GM12873 (cell line): ENCODE results near the gene SPATA31E1.

Experiments used
- TF ChIP-seq, protein P1 (sequence below): IDR thresholded peaks from 2 replicates; pipeline ENCODE4 v1.5.1; 2012; ENCODE audit warnings: low read depth, mild to moderate bottlenecking, moderate library complexity, low read length, control low read depth; ENCODE audit not compliant: insufficient read depth; ENCODE audit errors: missing control alignments

Gene SPATA31E1

DNA sequence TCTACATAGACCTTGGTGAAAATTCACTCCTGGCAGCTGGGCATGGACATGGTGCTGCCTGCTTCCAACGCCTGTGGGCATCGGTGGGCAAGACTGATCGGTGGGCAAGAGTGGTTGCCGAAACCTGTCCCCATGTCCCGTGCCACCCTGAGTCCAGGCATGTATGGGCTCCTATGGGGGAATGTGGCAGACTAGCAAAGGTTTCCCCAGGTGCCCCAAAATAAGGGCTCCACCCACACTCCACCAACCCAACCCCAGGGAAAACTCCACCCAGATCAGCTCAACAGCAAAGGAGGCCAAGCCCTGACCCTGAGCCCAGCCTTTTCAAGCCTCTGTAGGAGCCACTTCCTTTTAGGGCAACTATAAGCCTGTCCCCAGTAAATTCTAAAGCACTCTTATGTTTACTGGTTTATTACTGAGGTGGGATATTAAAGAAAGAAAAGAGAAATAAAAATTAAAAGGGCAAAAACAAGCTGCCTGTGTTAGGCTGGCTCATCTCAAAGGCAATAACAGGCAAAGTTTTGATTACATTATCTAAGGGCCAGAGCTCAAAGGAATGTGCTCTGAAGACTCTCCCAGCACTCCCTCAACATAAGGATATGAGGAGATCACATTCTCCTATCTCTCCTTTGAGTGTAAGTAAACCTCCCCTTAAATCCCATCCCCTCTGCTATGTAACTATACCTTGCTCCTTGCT, 8.9 kb upstream of the SPATA31E1 start:
- TF ChIP-seq, protein P1, sequence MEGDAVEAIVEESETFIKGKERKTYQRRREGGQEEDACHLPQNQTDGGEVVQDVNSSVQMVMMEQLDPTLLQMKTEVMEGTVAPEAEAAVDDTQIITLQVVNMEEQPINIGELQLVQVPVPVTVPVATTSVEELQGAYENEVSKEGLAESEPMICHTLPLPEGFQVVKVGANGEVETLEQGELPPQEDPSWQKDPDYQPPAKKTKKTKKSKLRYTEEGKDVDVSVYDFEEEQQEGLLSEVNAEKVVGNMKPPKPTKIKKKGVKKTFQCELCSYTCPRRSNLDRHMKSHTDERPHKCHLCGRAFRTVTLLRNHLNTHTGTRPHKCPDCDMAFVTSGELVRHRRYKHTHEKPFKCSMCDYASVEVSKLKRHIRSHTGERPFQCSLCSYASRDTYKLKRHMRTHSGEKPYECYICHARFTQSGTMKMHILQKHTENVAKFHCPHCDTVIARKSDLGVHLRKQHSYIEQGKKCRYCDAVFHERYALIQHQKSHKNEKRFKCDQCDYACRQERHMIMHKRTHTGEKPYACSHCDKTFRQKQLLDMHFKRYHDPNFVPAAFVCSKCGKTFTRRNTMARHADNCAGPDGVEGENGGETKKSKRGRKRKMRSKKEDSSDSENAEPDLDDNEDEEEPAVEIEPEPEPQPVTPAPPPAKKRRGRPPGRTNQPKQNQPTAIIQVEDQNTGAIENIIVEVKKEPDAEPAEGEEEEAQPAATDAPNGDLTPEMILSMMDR: no peak

DNA sequence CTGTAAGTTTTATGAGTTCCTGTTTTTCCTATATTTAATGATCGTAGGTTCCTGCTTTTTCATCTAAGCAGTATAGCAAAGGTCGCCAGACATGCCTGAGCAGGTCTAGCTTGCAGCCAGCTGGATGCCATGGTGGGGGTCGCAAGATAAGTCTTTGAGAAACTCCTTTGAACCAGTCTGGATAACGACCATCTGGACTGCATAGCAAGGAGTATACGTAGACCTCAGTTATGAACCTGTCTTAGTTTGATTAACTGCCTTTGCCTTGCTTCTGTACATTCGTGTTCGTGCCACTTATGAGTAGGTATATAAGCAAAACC, 8.4 kb upstream of the SPATA31E1 start:
- TF ChIP-seq, protein P1: no peak

DNA sequence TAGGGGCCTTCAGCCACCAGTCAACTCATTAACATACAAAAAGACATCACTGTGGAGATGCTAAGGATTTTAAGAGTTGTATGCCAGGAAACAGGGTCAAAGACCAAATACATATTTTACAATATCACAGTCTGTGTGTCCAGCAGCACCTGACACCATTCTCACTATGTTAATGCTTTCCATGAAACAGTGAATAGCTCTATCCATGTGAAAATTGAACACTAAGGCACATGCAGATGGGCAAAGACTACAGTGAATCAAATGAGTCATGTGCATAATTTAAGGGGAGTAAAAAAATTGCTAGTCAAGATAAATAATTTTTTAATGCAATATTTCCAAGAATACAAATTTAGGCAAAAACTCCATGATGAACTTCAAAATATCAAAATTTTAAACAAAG, 7.6 kb upstream of the SPATA31E1 start:
- TF ChIP-seq, protein P1: no peak

DNA sequence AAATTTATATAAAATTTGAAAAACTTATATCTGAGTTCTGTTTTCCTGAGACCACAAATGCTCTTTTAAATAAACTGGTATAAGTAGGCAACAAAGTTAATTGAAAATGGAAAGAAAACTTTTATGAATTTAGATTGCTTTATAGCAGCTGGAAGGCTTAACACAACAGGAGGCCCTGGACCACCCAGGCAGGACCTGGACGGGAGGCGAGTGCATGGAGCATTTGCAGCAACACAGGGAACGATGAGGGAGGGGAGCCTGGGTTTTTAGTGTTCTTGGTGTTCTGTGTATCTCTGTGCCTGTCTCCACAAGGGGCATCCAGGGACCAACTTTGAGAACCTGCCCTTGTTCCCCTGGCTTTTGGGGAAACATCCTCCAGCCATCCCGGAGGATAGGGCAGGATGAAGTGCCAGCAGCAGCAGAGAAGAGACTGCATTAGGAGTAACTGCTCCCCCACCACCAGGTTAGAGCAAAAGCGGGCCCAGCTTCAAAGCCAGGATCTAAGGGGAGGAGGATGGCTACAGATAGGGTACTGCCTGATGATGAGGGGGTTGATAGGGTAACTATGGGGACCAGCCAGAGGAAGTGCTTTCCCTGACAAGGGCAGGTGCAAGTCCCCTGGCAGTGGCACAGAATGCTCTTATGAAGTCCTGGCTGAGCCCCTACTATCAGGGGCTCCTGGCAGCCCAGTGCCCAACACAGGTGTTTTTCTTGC, 6.7 kb upstream of the SPATA31E1 start:
- TF ChIP-seq, protein P1: no peak

DNA sequence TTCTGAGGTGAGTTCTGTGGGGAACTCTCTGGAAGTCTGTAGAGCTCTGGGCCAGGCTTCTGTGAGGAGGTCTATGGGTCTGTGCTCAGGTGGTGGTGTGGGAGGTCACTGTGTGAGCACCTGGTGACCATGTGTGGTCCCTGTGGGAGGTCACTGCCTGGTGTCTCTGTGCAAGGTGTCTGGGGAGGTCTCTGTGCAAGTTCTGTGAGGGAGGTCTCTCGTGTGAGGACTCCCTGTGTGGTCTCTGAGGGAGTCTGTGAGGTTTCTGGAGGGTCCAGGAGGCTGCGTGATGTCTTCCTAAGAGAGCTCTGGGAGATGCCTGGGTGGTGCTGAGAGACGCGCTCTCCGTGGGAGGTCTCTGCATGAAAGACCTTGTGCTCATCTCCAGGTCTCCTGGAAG, 6.0 kb upstream of the SPATA31E1 start:
- TF ChIP-seq, protein P1: no peak

DNA sequence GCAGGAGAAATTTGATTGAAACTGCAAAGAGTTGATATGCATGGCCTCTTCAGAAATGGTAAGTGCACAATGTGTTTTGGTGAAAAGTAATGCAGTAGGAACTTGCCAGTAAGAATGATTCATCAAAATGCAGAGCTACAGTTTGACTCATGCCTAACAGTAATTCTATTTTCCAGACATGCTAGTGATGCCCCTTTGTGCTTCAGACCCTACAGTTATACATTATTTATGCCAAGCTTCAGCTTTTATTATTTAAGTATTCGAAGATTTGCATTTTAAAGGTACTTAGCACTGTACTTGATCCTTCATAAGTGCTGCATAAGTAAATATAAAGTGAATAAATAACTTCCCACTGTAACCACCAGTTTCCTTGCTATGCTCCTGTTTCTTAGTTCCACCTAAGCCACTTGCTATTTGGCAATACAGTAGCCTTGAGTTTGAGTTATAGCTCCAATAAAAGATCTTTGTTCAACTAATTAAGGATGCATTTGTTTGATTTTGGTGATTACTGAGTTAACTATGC, 3.6 kb upstream of the SPATA31E1 start:
- TF ChIP-seq, protein P1: no peak

DNA sequence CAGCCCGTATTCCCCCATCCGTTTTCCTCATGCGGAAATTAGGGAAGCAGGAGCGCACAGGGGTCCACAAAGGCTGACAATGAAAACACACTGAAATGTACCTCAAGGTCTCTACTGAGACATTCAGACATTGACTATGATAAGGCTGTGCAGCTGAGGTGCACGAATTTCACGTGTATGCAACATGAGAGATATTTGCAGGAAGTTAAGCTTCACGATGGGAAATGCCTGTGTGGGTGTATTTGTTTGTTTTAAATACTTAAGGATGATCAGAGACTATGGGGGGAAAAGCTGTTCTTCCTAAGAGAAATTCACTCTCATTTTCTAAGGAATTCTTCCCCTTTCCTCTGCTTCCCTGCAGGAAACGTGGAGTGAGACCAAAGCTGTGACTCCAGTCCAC, 2.6 kb upstream of the SPATA31E1 start:
- TF ChIP-seq, protein P1: no peak
